GM10248 (cell line): ENCODE measurements around the gene TMEM132C.

Experiments
- CTCF ChIA-PET: fragments of 300-600 bp; sonication (Branson Sonifier 250); formaldehyde crosslinking; extraction: SDS; loops from one replicate; lab custom pipeline; 2021; ENCODE audit warnings: antibody characterized with exemption; lab: Yijun Ruan, JAX
- POLR2A ChIA-PET: fragments of 350-650 bp; sonication (Branson Sonifier 250); formaldehyde crosslinking; extraction: SDS; loops from one replicate; lab custom pipeline; 2020; ENCODE audit warnings: antibody characterized with exemption; lab: Yijun Ruan, JAX
- DNase-seq: peaks from one replicate; pipeline ENCODE4 v3.0.0; 2012; ENCODE audit errors: extremely low spot score
- CTCF ChIP-seq: IDR thresholded peaks from 2 replicates; pipeline ENCODE4 v1.5.1; 2012; ENCODE audit warnings: mild to moderate bottlenecking, low read depth; ENCODE audit errors: extremely low read depth, missing control alignments, control extremely low read depth

TMEM132C gene

GRCh38 chr12:128672428-128672827 is 405.5 kb downstream of the TMEM132C start:
- ChIA-PET POLR2A (no interaction called here), CTCF (interaction anchor here (1.4 kb wide), 1 partner anchor 26 kb away, joined by 3 read pairs; no protein-coding TSS in a partner anchor)
- DNase-seq = no peak
- TF ChIP-seq CTCF = no peak

- DNase-seq = no peak
- CTCF ChIA-PET = interaction anchor here (1.4 kb wide), 1 partner anchor 26 kb away, joined by 3 read pairs; no protein-coding TSS in a partner anchor
- POLR2A ChIA-PET = no interaction called here
- no peak for TF ChIP-seq CTCF
These were observed 405.9 kb downstream of the TMEM132C start for GRCh38 chr12:128672893-128673292.

GRCh38 chr12:128675576-128675975 is 408.6 kb downstream of the TMEM132C start:
- POLR2A ChIA-PET = no interaction called here
- CTCF ChIA-PET = no interaction called here
- DNase-seq = no peak
- TF ChIP-seq CTCF = no peak

- CTCF ChIA-PET = no interaction called here
- POLR2A ChIA-PET = no interaction called here
- no peak for DNase-seq
- no peak for TF ChIP-seq CTCF
These were observed 413.6 kb downstream of the TMEM132C start for GRCh38 chr12:128680555-128680954.

GRCh38 chr12:128682548-128683275 is 415.7 kb downstream of the TMEM132C start:
- no peak for DNase-seq
- POLR2A ChIA-PET = no interaction called here

GRCh38 chr12:128684352-128684751 is 417.4 kb downstream of the TMEM132C start:
- ChIA-PET CTCF (interaction anchor here (1.1 kb wide), 1 partner anchor 12 kb away, joined by 3 read pairs; no protein-coding TSS in a partner anchor), POLR2A (no interaction called here)
- TF ChIP-seq CTCF = no peak
- DNase-seq = no peak

More at GRCh38 chr12:128682548-128683275, 415.7 kb downstream of the TMEM132C start:
- no peak for TF ChIP-seq CTCF
- CTCF ChIA-PET = no interaction called here
